PC-9 (cell line): ENCODE measurements around the gene LRP1B.

ENCODE experiments used
- EZH2 ChIP-seq: fragments of 200-600 bp; sonication (generic); IDR thresholded peaks from 2 replicates; pipeline ENCODE4 v1.8.0; 2017; ENCODE audit warnings: antibody characterized with exemption, low read depth
- TF ChIP-seq, protein P1 (sequence below): fragments of 200-600 bp; sonication (generic); conservative IDR thresholded peaks from 2 replicates; pipeline ENCODE4 v1.6.1; 2017; ENCODE audit warnings: mixed run types, antibody characterized with exemption, mild to moderate bottlenecking, moderate library complexity

DNA sequence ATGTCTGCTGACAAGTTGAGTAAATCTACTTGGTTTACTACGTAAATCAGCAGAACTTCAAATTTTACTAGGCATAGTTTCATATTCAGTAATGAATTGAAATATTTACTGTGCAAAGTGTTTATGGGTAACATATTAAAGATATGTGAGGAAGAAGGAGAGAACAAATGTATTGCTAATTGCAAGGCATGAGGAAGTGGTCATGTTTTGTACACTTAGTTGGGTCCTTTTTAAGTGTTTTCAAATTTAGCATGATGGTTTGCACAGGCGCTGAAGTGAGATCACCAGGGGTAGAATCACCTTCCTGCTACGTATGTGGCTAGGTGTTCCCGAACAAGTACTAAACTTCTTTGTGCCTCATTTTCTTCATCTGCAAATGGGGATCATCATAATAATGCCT lies 1534.4 kb downstream of the LRP1B start:
- TF ChIP-seq, protein P1, sequence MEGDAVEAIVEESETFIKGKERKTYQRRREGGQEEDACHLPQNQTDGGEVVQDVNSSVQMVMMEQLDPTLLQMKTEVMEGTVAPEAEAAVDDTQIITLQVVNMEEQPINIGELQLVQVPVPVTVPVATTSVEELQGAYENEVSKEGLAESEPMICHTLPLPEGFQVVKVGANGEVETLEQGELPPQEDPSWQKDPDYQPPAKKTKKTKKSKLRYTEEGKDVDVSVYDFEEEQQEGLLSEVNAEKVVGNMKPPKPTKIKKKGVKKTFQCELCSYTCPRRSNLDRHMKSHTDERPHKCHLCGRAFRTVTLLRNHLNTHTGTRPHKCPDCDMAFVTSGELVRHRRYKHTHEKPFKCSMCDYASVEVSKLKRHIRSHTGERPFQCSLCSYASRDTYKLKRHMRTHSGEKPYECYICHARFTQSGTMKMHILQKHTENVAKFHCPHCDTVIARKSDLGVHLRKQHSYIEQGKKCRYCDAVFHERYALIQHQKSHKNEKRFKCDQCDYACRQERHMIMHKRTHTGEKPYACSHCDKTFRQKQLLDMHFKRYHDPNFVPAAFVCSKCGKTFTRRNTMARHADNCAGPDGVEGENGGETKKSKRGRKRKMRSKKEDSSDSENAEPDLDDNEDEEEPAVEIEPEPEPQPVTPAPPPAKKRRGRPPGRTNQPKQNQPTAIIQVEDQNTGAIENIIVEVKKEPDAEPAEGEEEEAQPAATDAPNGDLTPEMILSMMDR = no peak
- no peak for TF ChIP-seq EZH2
